GM12878 (cell line): ENCODE measurements around the gene ETNK2. TPM values are rescaled to one million over a fixed set of nuclear protein-coding genes. Genes with fewer than 3 reads are reported as not detected.

ENCODE experiments used
- ATAC-seq: fragments of 200-7000 bp; cut with Tn5 transposase; 3 replicates; pipeline ENCODE4 v1.9.1; 2020; ENCODE audit warnings: mild to moderate bottlenecking, moderate library complexity
- BruUV-seq: library from RNA; stranded (reverse); fragments of 400-500 nt; replicated peaks from 2 replicates; lab custom pipeline; 2021; lab: Mats Ljungman, UMichigan
- CTCF ChIA-PET: fragments of 300-600 bp; sonication (Branson Sonifier 250); formaldehyde crosslinking; extraction: SDS; loops from one replicate; lab custom pipeline; 2021; ENCODE audit warnings: inconsistent platforms; lab: Yijun Ruan, JAX
- POLR2A ChIA-PET: fragments of 350-600 bp; formaldehyde crosslinking; extraction: SDS; loops from one replicate; lab custom pipeline; 2021; ENCODE audit warnings: inconsistent platforms; lab: Charles Lee
- RAD21 ChIA-PET: fragments of 300-600 bp; sonication (Branson Sonifier 250); formaldehyde crosslinking; loops from one replicate; lab custom pipeline; 2023; ENCODE audit warnings: antibody characterized with exemption; ENCODE audit not compliant: unreplicated experiment; lab: Charles Lee
- SMC1A ChIA-PET: fragments of 300-600 bp; sonication (Branson Sonifier 250); formaldehyde crosslinking; loops from one replicate; lab custom pipeline; 2023; ENCODE audit not compliant: unreplicated experiment, uncharacterized antibody; lab: Charles Lee
- DNase-seq: peaks from one replicate; pipeline ENCODE4 v3.0.0-alpha.2; 2011; ENCODE audit warnings: low read depth, low spot score
- FAIRE-seq: peaks from 3 replicates; lab custom pipeline; 2011; peaks lifted over from hg19 to GRCh38; lab: Jason Lieb, UNC
- H2AFZ ChIP-seq: 2 replicates; pipeline ENCODE4 v1.6.0; 2011; ENCODE audit warnings: low read depth, low read length, control low read depth; ENCODE audit not compliant: control insufficient read depth
- H3K27ac ChIP-seq: 2 replicates; pipeline ENCODE4 v1.5.1; 2011; ENCODE audit warnings: control low read depth; ENCODE audit not compliant: control insufficient read depth, insufficient read depth
- H3K27me3 ChIP-seq, 2 experiments: replicated peaks in 1 of 2; 2 replicates each; pipeline versions ENCODE4 v1.6.0 to v1.6.1; 2011; ENCODE audit warnings: low read length in 1 of 2; ENCODE audit not compliant: control insufficient read depth in 2 of 2, insufficient read depth in 2 of 2
- H3K36me3 ChIP-seq, 2 experiments: 2 replicates each; pipeline ENCODE4 v1.5.1; 2011; ENCODE audit warnings: low read length in 1 of 2; ENCODE audit not compliant: control insufficient read depth in 2 of 2, insufficient read depth in 2 of 2
- H3K4me1 ChIP-seq: 2 replicates; pipeline ENCODE4 v1.6.1; 2011; ENCODE audit warnings: mild to moderate bottlenecking, low read length, moderate library complexity, mixed read lengths; ENCODE audit not compliant: control insufficient read depth, insufficient read depth
- H3K4me2 ChIP-seq: 2 replicates; pipeline ENCODE4 v1.6.0; 2011; ENCODE audit warnings: control low read depth; ENCODE audit not compliant: control insufficient read depth, insufficient read depth
- H3K4me3 ChIP-seq: fragments of 200-600 bp; sonication (generic); 2 replicates; pipeline ENCODE4 v1.5.1; 2016
- H3K79me2 ChIP-seq: 2 replicates; pipeline ENCODE4 v1.6.0; 2011; ENCODE audit warnings: low read length; ENCODE audit not compliant: control insufficient read depth, insufficient read depth
- H3K9ac ChIP-seq: 2 replicates; pipeline ENCODE4 v1.8.0; 2011; ENCODE audit warnings: low read length, control low read depth, mixed read lengths; ENCODE audit not compliant: control insufficient read depth, insufficient read depth
- H3K9me3 ChIP-seq: replicated peaks from 3 replicates; pipeline ENCODE4 v1.5.1; 2011; ENCODE audit warnings: mild to moderate bottlenecking, low read length; ENCODE audit not compliant: control insufficient read depth, insufficient read depth
- H4K20me1 ChIP-seq: 2 replicates; pipeline ENCODE4 v1.6.0; 2011; ENCODE audit not compliant: control insufficient read depth, insufficient read depth
- ASH2L ChIP-seq: fragments of 300-600, 200-600 bp; sonication (generic); IDR thresholded peaks from 2 replicates; pipeline ENCODE4 v1.6.1; 2017; ENCODE audit warnings: low read depth, mild to moderate bottlenecking, borderline replicate concordance
- BCL11A ChIP-seq: IDR thresholded peaks from 2 replicates; pipeline ENCODE4 v1.6.1; 2011; ENCODE audit warnings: low read depth, low read length
- EGR1 ChIP-seq, 2 experiments: IDR thresholded peaks; 1 replicate in 1 of 2; 2 replicates in 1 of 2; pipeline ENCODE4 v1.6.1; 2011 to 2012; ENCODE audit warnings: low read depth in 2 of 2, low read length in 2 of 2, borderline replicate concordance in 1 of 2, mild to moderate bottlenecking in 1 of 2, moderate library complexity in 1 of 2
- IRF3 ChIP-seq: fragments of 450-650 bp; IDR thresholded peaks from 2 replicates; pipeline ENCODE4 v1.6.1; 2014; ENCODE audit warnings: mild to moderate bottlenecking
- KAT2A ChIP-seq: conservative IDR thresholded peaks from 2 replicates; pipeline ENCODE4 v1.6.1; 2011; ENCODE audit warnings: low read depth, low read length; ENCODE audit not compliant: control insufficient read depth
- MEF2A ChIP-seq: IDR thresholded peaks from 2 replicates; pipeline ENCODE4 v1.6.1; 2011; ENCODE audit warnings: low read depth, mild to moderate bottlenecking, low read length, moderate library complexity; ENCODE audit not compliant: insufficient read depth
- MTA2 ChIP-seq: fragments of 450-650 bp; IDR thresholded peaks from 2 replicates; pipeline ENCODE4 v1.6.1; 2016; ENCODE audit warnings: low read depth, mild to moderate bottlenecking, moderate library complexity
- PKNOX1 ChIP-seq: fragments of 450-650 bp; IDR thresholded peaks from 2 replicates; pipeline ENCODE4 v1.6.1; 2016; ENCODE audit warnings: mild to moderate bottlenecking
- SRF ChIP-seq, 2 experiments: IDR thresholded peaks; 2 replicates each; pipeline ENCODE4 v1.6.1; 2011; ENCODE audit warnings: low read depth in 2 of 2, low read length in 2 of 2, mild to moderate bottlenecking in 1 of 2, moderate library complexity in 1 of 2
- TARDBP ChIP-seq: IDR thresholded peaks from 2 replicates; pipeline ENCODE4 v1.6.1; 2016; ENCODE audit warnings: borderline replicate concordance
- ZNF622 ChIP-seq: fragments of 450-650 bp; IDR thresholded peaks from 2 replicates; pipeline ENCODE4 v1.6.1; 2017; ENCODE audit warnings: mild to moderate bottlenecking, inconsistent platforms
- ZZZ3 ChIP-seq: IDR thresholded peaks from 2 replicates; pipeline ENCODE4 v1.6.1; 2011; ENCODE audit warnings: low read depth; ENCODE audit not compliant: control insufficient read depth, insufficient read length
- WGBS: methylation state at CpG from one replicate; pipeline ENCODE4 v1.1.6; 2016; ENCODE audit warnings: low lambda C conversion rate; ENCODE audit not compliant: insufficient replicate concordance, insufficient coverage; ENCODE audit errors: missing lambda C conversion rate; 5-methylcytosine and 5-hydroxymethylcytosine counted together
- in situ Hi-C: fragments of 300-500 bp; cut with MboI; formaldehyde crosslinking; loops from 9 replicates; pipeline ENCODE4 v1.14.3; 2018; ENCODE audit warnings: mixed read lengths
- intact Hi-C: fragments of 100-400 bp; cut with micrococcal nuclease; formaldehyde crosslinking; loops from one replicate; pipeline ENCODE4 v1.14.2; 2022; ENCODE audit not compliant: unreplicated experiment
- polyA plus RNA-seq, 11 experiments: library from polyadenylated mRNA; depleted of rRNA in 4 of 11; unstranded in 6 of 11; stranded (reverse) in 5 of 11; fragments of >200 nt; fragmentation: Nextera tagmentation in 4 of 11; fragmentation: Illumina TruSeq in 1 of 11; extraction: Ambion mirVana in 4 of 11; extraction: Trizol in 1 of 11; gene quantifications; 1 replicate in 1 of 11; 2 replicates in 10 of 11; pipeline versions ENCODE4 v1.2.1 to v1.2.3, GENCODE V29; 2011 to 2016; ENCODE audit warnings: inconsistent platforms in 2 of 11, missing spikeins in 2 of 11, low read depth in 1 of 11
- total RNA-seq, 4 experiments: library from RNA; depleted of rRNA in 3 of 4; stranded (reverse); fragments of >200 nt in 3 of 4; fragmentation: Illumina TruSeq in 1 of 4; extraction: Trizol in 1 of 4; gene quantifications; 2 replicates each; pipeline versions ENCODE4 v1.2.1 to v1.2.3, GENCODE V29; 2013 to 2021
- TF ChIP-seq, protein P1 (sequence below): IDR thresholded peaks from 2 replicates; pipeline ENCODE4 v1.6.1; 2011; ENCODE audit warnings: borderline replicate concordance, low read depth, mild to moderate bottlenecking, moderate library complexity, mixed read lengths, low read length; ENCODE audit not compliant: insufficient read depth; ENCODE audit errors: extremely low read length
- TF ChIP-seq, protein P2 (sequence below): fragments of 150-350 bp; IDR thresholded peaks from 2 replicates; pipeline ENCODE4 v1.6.1; 2014; ENCODE audit warnings: mild to moderate bottlenecking, low read depth, low read length

The ETNK2 gene
- total and polyA plus RNA-seq, 10 of the 15 experiments (the other 5 are each of a cell fraction or from before 2014, with no cell fraction given), result 0.14 TPM; not detected in 9

DNA sequence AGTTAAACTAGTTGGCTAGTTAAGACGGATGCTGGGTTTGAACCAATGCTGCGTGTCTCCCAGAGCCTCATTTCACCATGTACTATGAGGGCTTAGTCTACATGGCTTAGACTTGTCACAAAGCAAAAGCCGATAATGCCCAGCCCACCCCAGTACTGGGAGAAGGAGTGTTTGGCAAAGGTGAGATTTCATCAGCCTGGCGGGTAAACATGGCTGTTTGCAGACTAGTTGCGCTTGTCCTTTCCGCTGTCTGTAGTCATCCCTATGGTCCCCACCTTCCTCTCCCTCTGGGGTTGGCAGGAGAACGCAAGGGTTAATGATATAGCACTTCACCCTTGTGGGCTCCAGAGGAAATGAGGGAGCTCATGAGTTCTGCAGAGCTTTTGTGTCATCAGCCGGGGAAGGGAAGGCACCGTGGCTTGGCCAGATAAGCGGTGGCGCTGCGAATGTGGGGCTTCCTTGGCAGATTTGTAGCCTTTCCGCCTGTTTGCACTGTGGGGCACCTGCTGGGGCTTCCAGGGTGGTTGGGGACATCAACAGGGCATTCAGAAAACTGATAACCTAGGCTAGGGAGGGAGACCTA lies 49.7 kb downstream of the ETNK2 start:
- peaks cover 3% of the 10 kb centered on the region; the same call in 1 of the 2 replicates for H3K4me1 ChIP-seq
- no peak overlapping the region for H2AFZ ChIP-seq
- no peak overlapping the region for H3K4me2 ChIP-seq
- CTCF ChIA-PET, result interaction anchor here (0.8 kb wide), 1 partner anchor 11 kb away, joined by 3 read pairs; no protein-coding TSS in a partner anchor
- DNase-seq, result no peak
- BruUV-seq, result no TSS peak
- SMC1A ChIA-PET, result interaction anchor here (0.6 to 1.1 kb wide), 2 partner anchors 9 to 28 kb away, joined by 3 read pairs; no protein-coding TSS in a partner anchor
- no peak for FAIRE-seq
- no peaks in the 10 kb centered on the region for H3K9me3 ChIP-seq
- no peak for ATAC-seq
- in situ Hi-C loops, result no loop called here
- no peaks in the 10 kb centered on the region for H3K79me2 ChIP-seq
- no peaks in the 10 kb centered on the region for H3K36me3 ChIP-seq
- intact Hi-C loops, result no loop called here
- H3K27me3 ChIP-seq, result no peaks in the 10 kb centered on the region
- no peak overlapping the region for H3K9ac ChIP-seq
- POLR2A ChIA-PET, result no interaction called here
- no peak overlapping the region for H3K4me3 ChIP-seq
- TF ChIP-seq EGR1 (IDR thresholded peaks at IDR 0.05; ENCODE audit: borderline replicate concordance in 1 of 2, low read depth in 2 of 2, low read length in 2 of 2) (no peak), ZZZ3 (no peak), IRF3 (no peak), BCL11A (no peak), PKNOX1 (no peak), SRF (IDR thresholded peaks at IDR 0.05; ENCODE audit: low read depth in 2 of 2, low read length in 2 of 2) (no peak), ASH2L (no peak), MTA2 (no peak), KAT2A (no peak), MEF2A (no peak), TARDBP (no peak), ZNF622 (no peak)
- TF ChIP-seq, protein P1, sequence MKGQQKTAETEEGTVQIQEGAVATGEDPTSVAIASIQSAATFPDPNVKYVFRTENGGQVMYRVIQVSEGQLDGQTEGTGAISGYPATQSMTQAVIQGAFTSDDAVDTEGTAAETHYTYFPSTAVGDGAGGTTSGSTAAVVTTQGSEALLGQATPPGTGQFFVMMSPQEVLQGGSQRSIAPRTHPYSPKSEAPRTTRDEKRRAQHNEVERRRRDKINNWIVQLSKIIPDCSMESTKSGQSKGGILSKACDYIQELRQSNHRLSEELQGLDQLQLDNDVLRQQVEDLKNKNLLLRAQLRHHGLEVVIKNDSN, result no peak
- TF ChIP-seq, protein P2, sequence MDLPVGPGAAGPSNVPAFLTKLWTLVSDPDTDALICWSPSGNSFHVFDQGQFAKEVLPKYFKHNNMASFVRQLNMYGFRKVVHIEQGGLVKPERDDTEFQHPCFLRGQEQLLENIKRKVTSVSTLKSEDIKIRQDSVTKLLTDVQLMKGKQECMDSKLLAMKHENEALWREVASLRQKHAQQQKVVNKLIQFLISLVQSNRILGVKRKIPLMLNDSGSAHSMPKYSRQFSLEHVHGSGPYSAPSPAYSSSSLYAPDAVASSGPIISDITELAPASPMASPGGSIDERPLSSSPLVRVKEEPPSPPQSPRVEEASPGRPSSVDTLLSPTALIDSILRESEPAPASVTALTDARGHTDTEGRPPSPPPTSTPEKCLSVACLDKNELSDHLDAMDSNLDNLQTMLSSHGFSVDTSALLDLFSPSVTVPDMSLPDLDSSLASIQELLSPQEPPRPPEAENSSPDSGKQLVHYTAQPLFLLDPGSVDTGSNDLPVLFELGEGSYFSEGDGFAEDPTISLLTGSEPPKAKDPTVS, result no peak
- TF ChIP-seq, all 136 proteins: peak for 0
- Histone ChIP-seq H4K20me1 (no peaks in the 10 kb centered on the region), H3K27ac (no peak overlapping the region)
- RAD21 ChIA-PET, result interaction anchor here (1.6 kb wide), 1 partner anchor 10 kb away, joined by 5 read pairs; no protein-coding TSS in a partner anchor
- 51% methylated on average over 13 of the region's 13 CpGs for WGBS
